Non-pigmented ciliary epithelial cell (primary cell): ENCODE results near the gene EFNB3.

ENCODE experiments used
- DNase-seq: peaks from one replicate; pipeline ENCODE4 v3.0.0-alpha.2; 2010; ENCODE audit warnings: low read depth

EFNB3 gene

GRCh38 chr17:7717756-7718350 is 12.9 kb downstream of the EFNB3 start:
- DNase-seq = no peak

DNA sequence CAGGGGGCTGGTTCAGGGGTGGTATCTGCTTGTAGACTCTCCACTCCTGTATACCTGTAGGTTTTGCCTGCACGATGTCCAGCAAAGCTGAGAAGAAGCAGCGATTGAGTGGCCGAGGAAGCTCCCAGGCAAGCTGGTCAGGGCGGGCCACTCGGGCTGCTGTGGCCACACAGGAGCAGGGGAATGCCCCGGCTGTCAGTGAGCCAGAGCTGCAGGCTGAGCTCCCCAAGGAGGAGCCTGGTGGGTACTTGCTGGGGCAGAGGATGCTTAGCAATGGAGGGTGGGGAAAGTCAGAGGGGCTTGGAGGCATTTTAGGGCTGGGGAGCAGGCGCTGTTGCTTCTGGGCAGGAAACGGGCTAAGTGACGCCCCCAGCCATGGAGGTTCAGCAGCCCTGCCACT is 14.7 kb downstream of the EFNB3 start:
- no peak for DNase-seq

GRCh38 chr17:7720125-7720524 is 15.1 kb downstream of the EFNB3 start:
- no peak for DNase-seq

DNA sequence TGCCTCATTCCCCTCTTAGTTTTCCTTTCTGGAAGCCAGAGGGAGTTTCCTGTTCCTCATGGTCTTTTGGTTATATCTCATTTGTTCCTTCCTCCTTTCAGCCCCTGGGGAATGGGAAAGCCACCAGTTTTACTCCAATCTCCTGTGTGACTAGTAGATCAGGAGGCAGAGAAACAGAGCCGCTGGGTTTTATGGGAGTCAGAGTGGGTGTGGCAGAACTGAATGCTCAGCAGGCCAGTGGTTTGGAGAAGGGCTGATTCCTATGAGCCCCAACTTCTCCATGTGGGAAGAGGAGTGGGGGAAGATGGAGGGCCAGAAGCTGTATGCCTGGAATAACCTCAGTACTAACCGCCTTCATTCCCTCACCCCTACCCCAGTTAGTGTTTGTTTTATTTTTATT is 16.6 kb downstream of the EFNB3 start:
- DNase-seq = no peak

- DNase-seq = no peak
Measured at GRCh38 chr17:7727886-7728285, 22.9 kb downstream of the EFNB3 start.

DNA sequence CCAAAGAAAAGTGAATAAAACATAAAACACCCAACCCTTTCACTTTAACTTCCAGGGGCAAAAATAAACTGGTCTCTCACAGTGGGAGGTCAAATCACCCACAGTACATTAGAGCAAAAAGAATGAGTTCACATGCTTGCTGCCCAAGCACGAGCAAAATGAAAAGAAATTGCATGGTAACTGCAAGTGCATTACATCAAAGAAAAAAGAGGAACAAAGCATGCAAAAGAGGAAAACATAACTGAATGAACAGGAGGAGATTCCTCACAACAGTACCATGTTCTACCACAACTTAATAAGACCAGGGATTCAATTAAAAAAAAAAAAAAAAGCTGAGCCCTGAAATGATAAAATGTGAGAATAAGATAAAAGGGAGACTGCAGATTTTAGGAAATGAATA is 24.8 kb downstream of the EFNB3 start:
- no peak for DNase-seq

DNA sequence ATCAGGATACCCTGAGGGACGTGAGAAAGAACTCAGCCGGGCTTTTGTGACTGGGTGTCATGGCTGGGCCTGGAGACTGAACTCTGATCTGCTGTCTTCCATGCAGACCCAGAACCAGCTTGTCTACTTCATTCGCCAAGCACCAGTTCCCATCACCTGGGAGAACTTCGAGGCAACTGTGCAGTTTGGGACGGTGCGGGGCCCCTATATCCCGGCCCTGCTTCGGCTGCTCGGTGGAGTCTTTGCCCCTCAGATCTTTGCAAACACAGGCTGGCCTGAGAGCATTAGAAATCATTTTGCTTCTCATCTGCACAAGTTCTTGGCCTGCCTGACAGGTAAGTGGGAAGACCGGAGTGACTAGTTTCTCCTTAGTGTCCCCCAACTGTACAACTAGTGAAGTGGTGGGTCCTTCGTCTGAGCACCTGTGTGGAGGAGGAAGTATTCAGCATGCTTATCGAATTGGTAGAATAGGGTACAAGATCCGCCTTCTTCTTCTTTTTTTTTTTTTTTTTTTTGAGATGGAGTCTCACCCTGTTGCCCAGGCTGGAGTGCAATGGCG is 28.1 kb downstream of the EFNB3 start:
- no peak for DNase-seq

DNA sequence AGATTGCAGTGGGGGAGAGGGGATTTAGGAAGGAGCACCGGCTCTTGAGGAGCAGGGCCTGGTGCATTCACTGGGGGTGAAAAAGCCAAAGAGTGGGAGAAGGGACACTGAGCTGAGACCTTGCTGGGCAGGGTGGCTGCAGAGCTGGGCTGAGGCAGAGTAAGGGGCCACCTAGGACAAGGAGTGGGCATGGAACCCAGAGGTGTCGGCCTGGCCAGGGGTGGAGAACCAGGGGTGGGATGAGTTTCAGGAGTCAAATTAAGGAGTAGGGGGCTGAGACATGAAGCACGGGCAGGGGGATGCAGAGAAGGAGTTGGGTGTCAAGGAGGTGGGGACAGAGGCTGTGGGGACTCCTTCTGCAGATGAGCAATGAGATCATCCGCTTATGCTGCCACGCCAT is 32.6 kb downstream of the EFNB3 start:
- no peak for DNase-seq

- DNase-seq = no peak
Measured at GRCh38 chr17:7739746-7740145, 34.7 kb downstream of the EFNB3 start.

DNA sequence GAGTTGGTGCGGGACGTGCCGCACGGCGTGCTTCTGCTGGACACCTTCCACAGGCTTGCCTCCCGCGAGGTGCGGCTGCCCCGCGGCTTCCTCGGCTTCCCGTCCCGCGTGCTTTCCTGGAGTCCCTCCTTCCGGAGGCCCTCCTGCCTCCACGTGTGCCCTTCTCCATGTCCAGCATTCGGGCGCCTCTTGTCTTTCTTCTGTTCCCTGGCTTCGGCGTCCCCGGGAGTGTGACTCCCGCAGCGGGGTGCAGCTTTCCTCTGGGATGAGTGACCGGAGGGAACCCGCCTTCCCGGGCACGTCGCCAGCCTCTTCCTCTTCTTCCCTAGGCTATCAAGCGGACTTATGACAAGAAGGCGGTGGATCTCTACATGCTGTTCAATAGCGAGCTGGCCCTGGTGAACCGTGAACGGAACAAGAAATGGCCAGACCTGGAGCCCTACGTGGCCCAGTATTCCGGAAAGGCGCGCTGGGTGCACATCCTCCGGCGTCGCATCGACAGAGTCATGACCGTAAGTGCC is 35.5 kb downstream of the EFNB3 start:
- no peak for DNase-seq

GRCh38 chr17:7742729-7743128 is 37.7 kb downstream of the EFNB3 start:
- no peak for DNase-seq

- DNase-seq = no peak
Measured at GRCh38 chr17:7744416-7744815, 39.4 kb downstream of the EFNB3 start.

- peak; percentile 48 for DNase-seq
Measured at GRCh38 chr17:7745748-7746470, 40.9 kb downstream of the EFNB3 start.

DNA sequence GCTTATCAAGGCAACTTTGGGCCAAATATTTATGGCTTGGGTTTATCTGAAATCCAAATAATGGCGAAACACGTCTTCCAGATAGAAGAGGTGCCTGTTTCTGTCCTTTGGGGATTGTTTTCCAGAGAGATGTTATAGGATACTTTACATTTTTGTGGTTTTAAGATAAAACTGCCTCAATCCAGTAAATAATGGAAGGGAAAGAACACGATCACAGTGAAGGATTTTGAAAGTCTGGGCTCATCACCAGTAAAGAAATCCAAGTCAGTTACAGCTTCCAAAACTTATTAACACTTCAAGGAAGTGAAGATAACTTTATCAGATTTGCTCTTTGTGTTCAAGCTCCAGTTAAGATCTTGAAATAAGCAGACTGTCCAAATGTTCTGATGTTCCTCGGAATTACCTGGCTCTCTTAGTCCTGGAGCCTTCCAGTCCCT is 42.7 kb downstream of the EFNB3 start:
- no peak for DNase-seq

GRCh38 chr17:7748076-7748775 is 43.2 kb downstream of the EFNB3 start:
- DNase-seq = no peak

GRCh38 chr17:7750321-7750821 is 45.4 kb downstream of the EFNB3 start:
- DNase-seq = peak; percentile 64

GRCh38 chr17:7754656-7755055 is 49.7 kb downstream of the EFNB3 start:
- DNase-seq = no peak

DNA sequence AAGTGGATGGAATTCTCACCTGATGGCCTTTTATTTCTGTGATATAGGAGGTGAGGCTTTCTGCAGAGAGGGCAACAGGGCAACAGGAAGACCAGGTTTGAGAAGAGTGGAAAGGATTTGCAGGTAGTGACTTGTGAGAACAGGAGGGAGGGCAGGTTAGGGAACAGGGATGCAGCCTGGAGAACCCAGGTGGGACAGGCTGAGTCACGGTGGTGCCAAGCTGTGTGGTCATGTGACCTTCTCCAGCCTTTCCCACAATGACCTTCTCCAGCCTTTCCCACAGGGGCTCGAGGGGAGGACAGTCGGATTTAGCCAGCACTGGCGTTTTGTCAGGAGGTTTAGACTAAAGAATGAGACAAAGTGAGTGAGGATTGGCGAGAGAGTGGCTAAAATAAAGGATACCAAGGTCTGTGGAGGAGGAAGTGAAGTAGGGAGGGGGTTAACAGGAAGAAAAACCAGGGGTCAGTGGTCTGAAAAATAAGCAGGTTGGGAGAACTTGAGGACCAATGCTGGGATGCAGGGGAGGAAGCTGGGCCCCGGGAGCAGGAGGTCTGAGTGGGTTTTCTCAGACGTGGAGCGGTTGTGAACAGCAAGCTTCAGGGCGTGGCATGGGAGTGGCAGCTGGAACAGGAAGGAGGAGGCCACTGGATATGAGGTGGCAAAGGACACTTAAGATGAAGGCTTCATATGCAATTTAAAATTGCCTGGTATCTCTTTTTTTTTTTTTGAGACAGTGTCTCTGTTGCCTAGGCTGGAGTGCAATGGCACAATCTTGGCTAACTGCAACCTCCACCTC is 50.3 kb downstream of the EFNB3 start:
- no peak for DNase-seq

- no peak for DNase-seq
Measured at GRCh38 chr17:7756968-7757367, 52.0 kb downstream of the EFNB3 start.
